ENCODE results near the gene TTLL12. TPM values are rescaled to one million over a fixed set of nuclear protein-coding genes. Genes with fewer than 3 reads are reported as not detected.

The TTLL12 gene
- total and polyA plus RNA-seq, 4 donors, result 10.8 to 34.3 (median 29.7) TPM

DNA sequence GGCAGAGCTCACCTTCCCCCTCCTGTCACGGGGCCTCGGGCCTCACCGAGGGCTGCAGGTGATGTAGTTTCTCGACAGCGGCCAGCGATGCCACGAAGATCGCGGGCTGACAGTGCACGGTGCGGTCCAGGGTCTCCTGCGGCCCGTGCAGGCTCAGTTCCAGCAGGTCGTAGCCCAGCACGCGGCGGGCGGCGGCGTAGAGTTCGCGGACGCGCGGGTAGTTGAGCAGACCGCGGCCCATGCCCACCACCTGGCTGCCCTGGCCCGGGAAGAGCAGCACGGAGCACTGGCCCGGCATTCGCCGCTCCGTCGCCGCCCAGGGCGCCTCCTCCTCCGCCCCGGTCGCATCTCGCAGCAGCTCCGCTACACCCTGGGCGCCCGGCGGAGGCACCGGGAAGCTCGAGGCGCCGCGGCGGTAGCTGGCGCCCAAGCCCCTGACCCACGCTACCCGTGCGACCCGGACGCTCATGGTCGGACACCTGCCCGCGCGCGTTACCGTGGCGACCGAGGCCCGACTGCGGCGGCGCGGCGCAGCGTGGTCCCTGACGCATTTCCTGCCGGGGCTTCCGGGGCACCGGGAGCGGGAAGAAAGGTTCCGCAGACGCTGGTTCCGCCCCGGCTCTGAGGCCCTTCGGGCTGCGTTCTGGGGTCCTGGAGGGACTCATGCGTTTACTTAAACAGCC lies 43.9 kb downstream of the TTLL12 start, which contains the start of gene MCAT:
TSS of gene MCAT (minus strand) at position 519 of the 683 bp plus-strand sequence. CDS start at position 469, 50 bp downstream.
- Histone ChIP-seq H3K9me3 (ENCODE audit: control insufficient read depth, insufficient read depth, low read length) (no peaks in the 10 kb centered on the region), H3K36me3 (ENCODE audit: control insufficient read depth, insufficient read depth, low read length) (peaks cover 33% of the 10 kb centered on the region), H3K4me3 (ENCODE audit: low read depth, low read length) (peak within 1 kb of the TSS; percentile 80), H3K4me1 (ENCODE audit: control insufficient read depth, insufficient read depth, low read length) (peaks cover 18% of the 10 kb centered on the region), H3K27ac (ENCODE audit: low read depth, low read length) (peak within 1 kb of the TSS; percentile 67), H3K27me3 (ENCODE audit: control insufficient read depth, insufficient read depth, low read length) (no peaks in the 10 kb centered on the region)
- under 1% methylated on average over 83 of the region's 83 CpGs for WGBS (ENCODE audit: insufficient coverage)
- DNase-seq (ENCODE audit: low read depth in 4 of 6, low spot score in 6 of 6), result peak; percentile 50 to 94 (median 70)

DNA sequence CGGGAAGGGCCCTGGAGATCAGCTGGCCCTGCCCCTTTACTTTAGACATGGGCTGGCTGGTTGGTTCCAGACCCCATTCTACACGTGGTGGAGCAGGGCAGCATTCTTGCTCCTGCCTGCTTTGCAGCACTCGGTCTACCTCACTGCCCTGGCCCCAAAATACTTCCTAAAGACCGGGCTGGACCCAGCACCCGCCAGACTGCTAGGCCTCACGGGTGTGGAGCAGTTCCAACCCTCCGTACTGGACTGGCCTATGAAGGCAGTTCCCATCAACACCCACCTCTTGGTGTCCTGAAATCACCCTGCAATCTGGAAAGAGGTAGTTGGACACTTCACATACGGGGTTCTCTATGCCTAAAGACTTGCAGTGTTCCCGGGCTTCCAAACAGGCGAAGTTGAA lies 50.1 kb downstream of the TTLL12 start:
- Histone ChIP-seq H3K4me1 (ENCODE audit: control insufficient read depth, insufficient read depth, low read length) (peaks cover 12% of the 10 kb centered on the region), H3K36me3 (ENCODE audit: control insufficient read depth, insufficient read depth, low read length) (peaks cover 92% of the 10 kb centered on the region), H3K27ac (ENCODE audit: low read depth, low read length) (no peak overlapping the region), H3K9me3 (ENCODE audit: control insufficient read depth, insufficient read depth, low read length) (no peaks in the 10 kb centered on the region), H3K4me3 (ENCODE audit: low read depth, low read length) (no peak overlapping the region), H3K27me3 (ENCODE audit: control insufficient read depth, insufficient read depth, low read length) (no peaks in the 10 kb centered on the region)
- DNase-seq (ENCODE audit: low read depth in 4 of 6, low spot score in 6 of 6), result no peak
- WGBS (ENCODE audit: insufficient coverage), result 90% methylated on average over 10 of the region's 10 CpGs

DNA sequence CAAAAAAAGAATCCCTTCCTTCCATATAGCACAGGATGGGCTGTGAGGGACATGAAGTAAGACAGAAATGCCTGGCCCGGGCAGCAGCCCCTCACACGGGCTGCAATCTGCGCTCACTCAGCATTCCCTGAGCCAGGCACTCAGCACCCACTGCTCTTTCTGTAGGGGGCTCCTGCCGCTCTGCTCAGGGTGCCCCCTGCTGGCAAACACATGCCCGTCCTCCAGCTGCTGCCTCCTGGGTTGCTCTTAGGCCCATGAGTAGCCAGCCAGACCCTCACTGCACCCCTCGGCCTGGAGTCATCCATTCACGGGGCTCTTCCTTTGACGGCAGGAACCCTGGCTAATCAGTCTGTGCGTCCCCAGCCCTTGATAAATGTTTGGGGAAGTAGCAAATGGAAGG lies 50.7 kb downstream of the TTLL12 start:
- no peaks in the 10 kb centered on the region for H3K9me3 ChIP-seq (ENCODE audit: control insufficient read depth, insufficient read depth, low read length)
- peaks cover 6% of the 10 kb centered on the region for H3K4me1 ChIP-seq (ENCODE audit: control insufficient read depth, insufficient read depth, low read length)
- no peak overlapping the region for H3K4me3 ChIP-seq (ENCODE audit: low read depth, low read length)
- H3K27ac ChIP-seq (ENCODE audit: low read depth, low read length), result no peak overlapping the region
- 44% methylated on average over 8 of the region's 9 CpGs for WGBS (ENCODE audit: insufficient coverage)
- DNase-seq (ENCODE audit: low read depth in 4 of 6, low spot score in 6 of 6), result peak in 2 of 6 donors; percentile 35 to 43
- H3K27me3 ChIP-seq (ENCODE audit: control insufficient read depth, insufficient read depth, low read length), result no peaks in the 10 kb centered on the region
- peaks cover 95% of the 10 kb centered on the region for H3K36me3 ChIP-seq (ENCODE audit: control insufficient read depth, insufficient read depth, low read length)

DNA sequence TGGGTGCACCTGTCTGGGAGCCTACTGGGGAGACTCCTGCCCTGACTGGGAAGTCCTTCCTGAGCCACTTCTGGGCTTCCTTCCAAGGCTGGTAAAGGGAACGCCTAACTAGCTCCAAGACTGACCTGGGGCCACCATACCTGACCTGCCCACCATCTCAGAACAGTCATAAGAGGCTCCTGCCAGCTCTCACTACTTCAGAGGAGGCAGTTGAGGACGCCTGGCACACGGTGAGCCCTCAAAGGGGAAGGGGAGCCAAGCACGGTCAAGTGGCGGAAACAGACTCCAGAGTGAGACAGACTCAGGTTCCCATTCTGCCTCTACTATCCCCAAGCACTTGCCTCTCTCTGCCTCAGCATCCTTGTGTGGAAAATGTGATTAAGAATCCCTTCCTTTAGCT lies 51.4 kb downstream of the TTLL12 start:
- 90% methylated on average over 2 of the region's 5 CpGs for WGBS (ENCODE audit: insufficient coverage)
- H3K9me3 ChIP-seq (ENCODE audit: control insufficient read depth, insufficient read depth, low read length), result no peaks in the 10 kb centered on the region
- no peaks in the 10 kb centered on the region for H3K27me3 ChIP-seq (ENCODE audit: control insufficient read depth, insufficient read depth, low read length)
- no peak overlapping the region for H3K4me3 ChIP-seq (ENCODE audit: low read depth, low read length)
- peaks cover 95% of the 10 kb centered on the region for H3K36me3 ChIP-seq (ENCODE audit: control insufficient read depth, insufficient read depth, low read length)
- no peak overlapping the region for H3K27ac ChIP-seq (ENCODE audit: low read depth, low read length)
- H3K4me1 ChIP-seq (ENCODE audit: control insufficient read depth, insufficient read depth, low read length), result peaks cover 5% of the 10 kb centered on the region
- no peak for DNase-seq (ENCODE audit: low read depth in 4 of 6, low spot score in 6 of 6)

DNA sequence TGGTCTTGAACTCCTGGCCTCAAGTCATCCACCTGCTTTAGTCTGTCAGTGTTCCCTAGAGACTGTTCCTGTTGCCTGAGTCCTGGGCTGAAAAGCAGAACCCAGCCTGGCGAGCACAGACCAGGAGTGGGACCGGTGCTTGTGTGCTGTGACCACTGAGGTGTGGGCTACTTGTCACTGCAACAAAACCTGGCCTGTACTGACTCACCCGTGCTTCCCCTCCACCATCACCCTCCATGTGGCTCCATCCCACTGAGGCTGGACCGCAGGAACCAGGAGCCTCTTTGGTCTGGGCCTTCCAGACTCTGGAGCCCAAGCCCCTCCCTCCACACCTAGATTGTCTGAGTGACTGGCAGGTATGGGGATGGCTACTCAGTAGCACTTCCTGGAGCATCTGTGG lies 52.4 kb downstream of the TTLL12 start:
- Histone ChIP-seq H3K27me3 (ENCODE audit: control insufficient read depth, insufficient read depth, low read length) (no peaks in the 10 kb centered on the region), H3K27ac (ENCODE audit: low read depth, low read length) (no peak overlapping the region), H3K4me1 (ENCODE audit: control insufficient read depth, insufficient read depth, low read length) (peaks cover 5% of the 10 kb centered on the region), H3K9me3 (ENCODE audit: control insufficient read depth, insufficient read depth, low read length) (no peaks in the 10 kb centered on the region), H3K36me3 (ENCODE audit: control insufficient read depth, insufficient read depth, low read length) (peaks cover 97% of the 10 kb centered on the region), H3K4me3 (ENCODE audit: low read depth, low read length) (no peak overlapping the region)
- 100% methylated on average over 4 of the region's 4 CpGs for WGBS (ENCODE audit: insufficient coverage)
- no peak for DNase-seq (ENCODE audit: low read depth in 4 of 6, low spot score in 6 of 6)

DNA sequence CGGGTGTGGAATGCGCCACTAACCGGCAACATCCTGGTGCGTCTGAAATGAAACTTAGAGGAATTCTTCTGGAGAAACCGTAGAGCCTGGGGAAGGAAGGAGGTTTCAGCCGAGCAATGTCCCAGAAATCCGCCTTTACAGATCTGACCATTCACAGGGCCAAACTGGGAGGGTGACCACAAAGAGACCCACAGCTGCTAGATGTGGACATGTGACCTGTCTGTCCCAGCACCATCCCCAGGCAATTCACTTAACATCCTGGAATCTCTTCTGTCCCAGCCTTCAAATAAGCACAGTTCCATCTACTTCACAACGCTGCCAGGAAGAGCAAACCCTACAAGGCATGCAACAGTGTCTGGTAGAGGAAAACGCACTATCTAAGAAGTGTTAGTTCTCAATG lies 53.5 kb downstream of the TTLL12 start:
- WGBS (ENCODE audit: insufficient coverage), result 83% methylated on average over 7 of the region's 9 CpGs
- Histone ChIP-seq H3K4me3 (ENCODE audit: low read depth, low read length) (no peak overlapping the region), H3K4me1 (ENCODE audit: control insufficient read depth, insufficient read depth, low read length) (peaks cover 7% of the 10 kb centered on the region), H3K27ac (ENCODE audit: low read depth, low read length) (no peak overlapping the region), H3K27me3 (ENCODE audit: control insufficient read depth, insufficient read depth, low read length) (no peaks in the 10 kb centered on the region), H3K36me3 (ENCODE audit: control insufficient read depth, insufficient read depth, low read length) (peaks cover 94% of the 10 kb centered on the region), H3K9me3 (ENCODE audit: control insufficient read depth, insufficient read depth, low read length) (no peaks in the 10 kb centered on the region)
- DNase-seq (ENCODE audit: low read depth in 4 of 6, low spot score in 6 of 6), result no peak

DNA sequence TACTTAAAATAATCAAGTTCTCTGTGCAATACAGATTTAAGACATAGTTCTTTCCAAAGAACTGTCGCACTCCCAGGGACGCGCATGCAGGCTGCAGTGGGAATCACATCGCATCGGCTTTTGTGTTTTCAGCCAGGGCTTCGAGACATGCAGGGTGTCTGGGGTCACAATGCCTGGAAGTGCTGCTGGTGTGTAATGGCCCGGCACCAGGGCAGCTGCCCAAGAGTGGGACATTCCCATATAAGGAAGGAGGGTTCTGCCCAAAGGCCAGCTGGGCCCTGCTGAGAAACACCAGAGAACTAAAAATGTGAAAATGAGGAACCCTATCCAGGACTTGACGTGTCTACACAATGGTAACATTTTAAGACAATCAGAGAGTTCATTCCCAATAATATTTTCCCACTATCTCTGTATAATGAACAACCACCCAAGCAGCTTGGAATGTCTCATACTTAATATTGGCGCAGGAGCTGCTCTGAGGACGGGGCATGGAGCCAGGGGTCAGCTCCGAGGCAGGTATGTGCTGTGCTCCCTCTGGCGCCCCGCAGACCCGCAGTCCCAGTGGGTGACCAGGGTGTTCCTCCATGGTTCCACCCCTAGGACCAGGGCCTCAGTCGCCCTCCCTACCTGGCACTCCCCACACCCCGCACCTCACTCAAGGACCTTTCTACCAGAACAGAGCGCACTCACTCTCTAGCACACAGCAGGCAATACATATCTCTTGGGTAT lies 55.0 kb downstream of the TTLL12 start:
- WGBS (ENCODE audit: insufficient coverage), result 95% methylated on average over 15 of the region's 17 CpGs

DNA sequence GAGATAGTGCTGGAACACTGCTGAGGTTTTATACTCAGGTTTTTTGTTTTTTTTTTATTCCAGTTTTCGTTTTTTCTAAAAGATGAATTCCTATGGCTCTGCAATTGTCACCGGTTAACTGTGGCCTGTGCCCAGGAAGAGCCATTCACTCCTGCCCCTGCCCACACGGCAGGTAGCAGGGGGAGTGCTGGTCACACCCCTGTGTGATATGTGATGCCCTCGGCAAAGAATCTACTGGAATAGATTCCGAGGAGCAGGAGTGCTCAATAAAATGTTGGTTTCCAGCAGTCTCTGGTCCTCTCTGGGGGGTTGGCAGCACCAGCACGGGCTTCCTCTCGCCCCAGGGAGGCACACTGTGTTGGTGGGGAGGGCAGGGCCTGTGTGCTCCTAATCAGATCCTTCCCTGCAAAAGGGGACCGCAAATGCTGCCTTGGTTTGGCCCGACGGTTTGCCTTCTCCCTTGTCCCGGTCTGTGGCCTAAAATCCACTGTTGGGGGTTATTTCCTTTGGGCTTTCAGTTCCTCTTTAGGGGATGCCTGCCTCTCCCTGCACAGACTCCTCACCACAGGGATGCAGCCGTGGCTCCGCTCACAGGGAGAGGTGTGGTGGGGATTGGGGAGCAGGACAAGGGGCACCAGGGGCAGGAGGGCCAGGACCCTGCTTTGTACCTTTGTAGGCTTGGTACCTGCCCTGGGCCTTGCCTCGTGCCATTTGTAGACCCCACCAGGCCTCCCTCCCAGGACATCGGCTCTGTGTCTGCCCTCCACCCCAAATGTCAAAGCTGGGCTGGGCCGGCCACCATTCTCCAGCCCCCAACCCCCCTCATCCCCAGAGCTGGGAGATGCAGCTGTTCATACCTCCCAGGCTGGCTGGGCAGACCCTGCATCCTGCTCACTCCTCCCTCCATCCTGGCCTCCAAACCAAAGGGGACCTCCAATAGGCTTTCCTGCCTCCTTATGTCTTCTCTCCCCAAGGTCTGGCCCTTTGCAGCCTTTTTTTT lies 57.2 kb downstream of the TTLL12 start:
- no peak for DNase-seq (ENCODE audit: low read depth in 4 of 6, low spot score in 6 of 6)
- peaks cover 2% of the 10 kb centered on the region for H3K4me1 ChIP-seq (ENCODE audit: control insufficient read depth, insufficient read depth, low read length)
- H3K4me3 ChIP-seq (ENCODE audit: low read depth, low read length), result no peak overlapping the region
- H3K27ac ChIP-seq (ENCODE audit: low read depth, low read length), result no peak overlapping the region
- no peaks in the 10 kb centered on the region for H3K9me3 ChIP-seq (ENCODE audit: control insufficient read depth, insufficient read depth, low read length)
- peaks cover 64% of the 10 kb centered on the region for H3K36me3 ChIP-seq (ENCODE audit: control insufficient read depth, insufficient read depth, low read length)
- WGBS (ENCODE audit: insufficient coverage), result 45% methylated on average over 10 of the region's 16 CpGs
- no peaks in the 10 kb centered on the region for H3K27me3 ChIP-seq (ENCODE audit: control insufficient read depth, insufficient read depth, low read length)

More for the DNA sequence above, 55.0 kb downstream of the TTLL12 start:
- no peak for DNase-seq (ENCODE audit: low read depth in 4 of 6, low spot score in 6 of 6)
- peaks cover 7% of the 10 kb centered on the region for H3K4me1 ChIP-seq (ENCODE audit: control insufficient read depth, insufficient read depth, low read length)
- H3K4me3 ChIP-seq (ENCODE audit: low read depth, low read length), result no peak overlapping the region
- H3K27me3 ChIP-seq (ENCODE audit: control insufficient read depth, insufficient read depth, low read length), result no peaks in the 10 kb centered on the region
- no peak overlapping the region for H3K27ac ChIP-seq (ENCODE audit: low read depth, low read length)
- H3K9me3 ChIP-seq (ENCODE audit: control insufficient read depth, insufficient read depth, low read length), result no peaks in the 10 kb centered on the region
- H3K36me3 ChIP-seq (ENCODE audit: control insufficient read depth, insufficient read depth, low read length), result peaks cover 84% of the 10 kb centered on the region

DNA sequence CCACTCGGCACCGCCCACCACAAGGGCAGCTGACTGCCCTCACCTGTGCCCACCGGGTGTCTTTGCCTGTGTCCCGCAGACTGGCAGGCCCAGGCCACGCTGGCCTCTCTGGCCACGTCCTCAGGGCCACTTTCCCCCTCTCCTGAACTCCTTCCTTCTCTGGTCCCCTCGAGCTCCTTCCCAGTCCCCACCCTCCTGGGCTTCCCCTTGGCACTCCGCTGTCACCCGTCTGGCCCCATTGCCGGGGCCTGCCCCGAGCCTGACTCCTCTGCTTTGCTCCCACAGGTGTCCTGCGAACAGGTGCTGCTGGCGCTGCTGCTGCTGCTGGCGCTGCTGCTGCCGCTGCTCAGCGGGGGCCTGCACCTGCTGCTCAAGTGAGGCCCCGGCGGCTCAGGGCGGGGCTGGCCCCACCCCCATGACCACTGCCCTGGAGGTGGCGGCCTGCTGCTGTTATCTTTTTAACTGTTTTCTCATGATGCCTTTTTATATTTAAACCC lies 58.0 kb downstream of the TTLL12 start:
- WGBS (ENCODE audit: insufficient coverage), result 52% methylated on average over 18 of the region's 20 CpGs
- peaks cover 56% of the 10 kb centered on the region for H3K36me3 ChIP-seq (ENCODE audit: control insufficient read depth, insufficient read depth, low read length)
- no peaks in the 10 kb centered on the region for H3K27me3 ChIP-seq (ENCODE audit: control insufficient read depth, insufficient read depth, low read length)

More for the DNA sequence above, 58.0 kb downstream of the TTLL12 start:
- peaks cover 2% of the 10 kb centered on the region for H3K4me1 ChIP-seq (ENCODE audit: control insufficient read depth, insufficient read depth, low read length)
- no peak overlapping the region for H3K27ac ChIP-seq (ENCODE audit: low read depth, low read length)
- H3K9me3 ChIP-seq (ENCODE audit: control insufficient read depth, insufficient read depth, low read length), result no peaks in the 10 kb centered on the region
- H3K4me3 ChIP-seq (ENCODE audit: low read depth, low read length), result no peak overlapping the region
- no peak for DNase-seq (ENCODE audit: low read depth in 4 of 6, low spot score in 6 of 6)

Measured in spinal cord (tissue), 10 donors.